GOT3 (cell line): ENCODE measurements around the gene FLNA.

Source experiments
- DNase-seq: peaks from one replicate; lab custom pipeline; 2025; ENCODE audit warnings: mixed read lengths; lab: John Stamatoyannopoulos, UW

The FLNA gene

GRCh38 chrX:154378059-154378798 is 3.8 kb upstream of the FLNA start:
- no peak for DNase-seq

- no peak for DNase-seq
Measured at GRCh38 chrX:154376774-154377173, 2.3 kb upstream of the FLNA start.

- DNase-seq = no peak
Measured at GRCh38 chrX:154375156-154375504, 696 bp upstream of the FLNA start.

DNA sequence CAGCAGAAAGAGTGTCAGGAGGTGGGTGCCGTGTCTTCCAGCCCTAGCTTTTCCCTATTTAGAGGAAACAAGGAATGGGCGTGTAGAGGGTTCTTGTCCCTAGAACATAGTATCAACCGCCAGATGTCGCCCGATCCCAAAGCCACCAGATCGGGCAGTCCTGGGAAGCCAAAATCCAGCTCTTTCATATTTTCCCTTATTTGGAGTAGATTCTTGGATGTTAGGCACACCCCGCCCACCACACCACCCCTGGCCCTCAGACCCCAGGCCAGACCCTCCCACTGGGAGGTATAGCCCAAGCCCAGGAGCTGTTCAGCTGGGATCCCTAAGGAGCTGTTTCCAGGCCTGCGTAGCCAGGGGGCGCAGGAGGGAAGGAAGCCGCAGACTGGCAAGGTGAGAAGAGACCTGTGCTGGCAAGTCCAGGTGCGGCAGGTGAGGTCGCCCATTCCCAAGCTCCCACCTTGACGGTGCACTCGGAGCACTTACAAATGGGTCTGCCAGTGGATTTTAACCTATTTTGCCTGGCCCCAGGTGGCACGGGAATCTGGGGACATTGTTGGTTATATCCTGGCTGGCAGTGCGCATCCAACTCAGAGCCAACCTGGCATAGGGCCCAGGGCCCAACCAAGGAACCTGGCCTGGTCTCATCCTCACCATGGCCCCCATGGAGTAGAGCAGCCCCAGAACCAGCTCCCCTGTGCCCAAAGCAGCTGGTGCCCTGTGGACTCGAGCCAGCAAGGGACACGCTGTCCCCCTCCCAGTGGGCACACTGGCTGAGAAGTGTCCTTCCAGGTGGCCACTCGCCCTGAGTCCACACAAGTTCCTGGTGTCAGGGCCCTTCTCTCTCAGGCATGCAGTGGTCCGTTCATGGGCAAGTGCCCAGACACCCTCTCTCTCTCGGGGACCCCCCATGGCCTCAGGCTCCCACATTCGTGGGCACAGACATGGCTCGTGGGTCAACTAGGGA is 811 bp downstream of the FLNA start:
- DNase-seq = no peak

- no peak for DNase-seq
Measured at GRCh38 chrX:154372612-154373022, 1.8 kb downstream of the FLNA start.

DNA sequence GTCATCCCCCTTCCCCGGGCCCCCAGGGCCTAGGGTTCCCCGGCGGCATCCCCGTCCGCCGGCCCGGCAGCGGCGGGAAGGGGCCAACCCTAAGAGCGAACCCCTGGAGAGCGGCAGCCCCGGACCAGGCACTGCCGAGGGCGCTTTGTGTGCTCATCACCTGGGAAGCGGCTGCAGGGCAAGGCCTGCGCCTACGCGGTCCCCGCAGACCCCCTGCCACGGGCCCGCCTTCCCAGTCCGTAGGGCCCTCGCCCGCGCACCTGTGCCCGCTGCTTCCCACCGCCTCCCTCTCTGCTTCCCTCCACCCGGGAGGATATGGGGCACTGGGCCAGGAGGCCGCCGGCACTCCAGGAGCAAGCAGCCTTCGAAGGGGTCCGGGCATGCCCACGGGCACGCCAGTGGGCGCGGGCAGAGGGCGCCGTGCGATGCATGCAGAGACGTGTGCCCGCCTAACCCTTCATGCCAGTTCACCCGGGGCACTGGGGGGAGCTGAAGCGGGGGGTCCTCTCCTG is 2.6 kb downstream of the FLNA start:
- DNase-seq = no peak

DNA sequence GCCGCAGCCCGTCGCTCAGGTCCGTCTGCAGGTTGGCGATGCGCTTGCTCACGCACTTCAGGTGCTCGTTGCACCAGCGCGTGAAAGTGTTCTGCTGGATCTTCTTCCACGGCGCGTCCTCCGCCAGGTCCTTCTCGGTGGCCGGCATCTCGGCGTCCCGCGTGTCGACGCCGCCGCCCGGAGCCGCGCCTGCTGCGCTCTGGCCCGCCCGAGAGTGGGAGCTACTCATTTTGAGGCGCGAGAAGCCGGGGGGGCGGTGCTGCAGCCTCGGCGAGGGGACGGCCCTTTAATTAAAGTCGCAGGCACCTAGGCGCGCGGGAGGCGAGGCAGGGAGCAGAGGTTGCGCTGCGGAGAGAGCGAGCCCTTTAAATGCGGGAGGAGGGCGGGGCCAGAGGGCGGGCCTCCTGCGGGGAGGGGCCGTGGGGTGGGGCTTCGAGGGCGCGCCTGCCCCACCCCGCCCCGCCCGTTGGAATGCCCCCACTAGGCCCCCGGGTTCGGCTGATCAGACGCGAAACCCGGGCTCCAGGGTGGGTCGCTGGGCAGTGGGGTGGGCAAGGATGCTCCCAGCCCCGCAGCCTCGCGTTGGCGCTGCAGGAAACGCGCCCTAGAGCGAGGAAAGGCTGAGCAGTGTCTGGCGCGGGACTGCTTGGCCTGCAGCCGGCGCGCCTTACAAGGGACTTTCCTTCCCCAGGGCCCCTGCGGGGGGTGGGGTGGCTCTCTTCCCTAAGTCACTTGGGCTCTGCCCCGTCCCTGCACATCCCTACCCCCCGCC is 3.2 kb downstream of the FLNA start:
- DNase-seq = peak; percentile 75

DNA sequence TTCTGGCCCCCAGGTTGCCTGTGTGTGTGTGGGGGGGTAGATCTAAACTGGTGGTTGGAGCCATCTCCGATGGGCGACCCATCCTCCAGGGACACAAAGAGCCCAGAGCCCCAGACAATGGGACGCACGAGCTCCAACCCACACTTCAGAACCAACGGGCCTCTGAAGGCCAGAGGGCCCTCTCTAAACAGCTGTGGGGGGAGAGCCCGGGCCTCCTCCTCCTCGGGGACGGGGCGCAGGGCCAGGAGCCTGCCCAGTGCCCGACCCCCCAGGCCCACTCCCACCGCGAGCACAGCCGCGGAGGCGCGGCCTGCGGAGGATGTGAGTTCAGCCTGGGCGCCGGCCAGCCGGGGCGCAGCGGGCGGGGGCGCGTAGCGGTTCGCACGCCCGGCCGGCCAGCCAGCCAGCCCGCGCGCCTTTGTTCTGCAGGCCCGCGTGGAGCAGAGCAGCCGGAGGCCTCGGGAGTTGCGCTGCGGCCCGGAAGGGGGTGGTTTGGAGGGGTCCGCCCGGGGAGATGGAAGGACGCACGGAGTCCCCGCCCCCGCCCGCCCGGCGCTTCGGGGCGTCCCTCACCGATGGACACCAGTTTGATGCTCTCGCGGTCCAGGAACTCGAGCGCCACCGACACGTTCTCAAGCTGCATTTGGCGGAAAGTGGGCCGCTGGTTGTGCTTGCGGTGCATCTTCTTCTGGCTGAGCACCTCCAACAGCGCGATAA is 4.0 kb downstream of the FLNA start:
- no peak for DNase-seq

GRCh38 chrX:154369449-154370299 is 4.8 kb downstream of the FLNA start:
- DNase-seq = peak; percentile 58

- peak; percentile 55 for DNase-seq
Measured at GRCh38 chrX:154368630-154369448, 5.6 kb downstream of the FLNA start.

- no peak for DNase-seq
Measured at GRCh38 chrX:154367474-154368308, 6.7 kb downstream of the FLNA start.

DNA sequence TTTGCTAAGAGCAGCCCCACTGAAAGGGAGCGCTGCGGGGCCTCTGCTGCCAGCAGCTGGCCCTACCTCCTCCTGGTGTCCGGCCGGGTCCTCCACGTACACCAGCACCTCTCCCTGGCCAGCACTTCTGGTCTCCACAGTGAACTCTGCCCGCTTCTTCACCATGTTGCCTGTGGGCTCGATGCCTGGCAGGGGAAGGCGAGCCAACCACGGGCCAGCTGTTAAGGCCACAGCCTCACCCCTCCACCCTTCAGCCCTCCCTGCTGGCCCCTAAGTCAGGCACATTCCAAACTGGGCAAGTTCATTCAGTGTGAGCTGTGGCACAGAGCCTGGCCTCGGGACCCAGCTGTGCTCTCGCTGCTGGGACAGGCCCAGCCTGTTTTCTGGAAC is 7.8 kb downstream of the FLNA start:
- no peak for DNase-seq

- no peak for DNase-seq
Measured at GRCh38 chrX:154365997-154366665, 8.3 kb downstream of the FLNA start.

DNA sequence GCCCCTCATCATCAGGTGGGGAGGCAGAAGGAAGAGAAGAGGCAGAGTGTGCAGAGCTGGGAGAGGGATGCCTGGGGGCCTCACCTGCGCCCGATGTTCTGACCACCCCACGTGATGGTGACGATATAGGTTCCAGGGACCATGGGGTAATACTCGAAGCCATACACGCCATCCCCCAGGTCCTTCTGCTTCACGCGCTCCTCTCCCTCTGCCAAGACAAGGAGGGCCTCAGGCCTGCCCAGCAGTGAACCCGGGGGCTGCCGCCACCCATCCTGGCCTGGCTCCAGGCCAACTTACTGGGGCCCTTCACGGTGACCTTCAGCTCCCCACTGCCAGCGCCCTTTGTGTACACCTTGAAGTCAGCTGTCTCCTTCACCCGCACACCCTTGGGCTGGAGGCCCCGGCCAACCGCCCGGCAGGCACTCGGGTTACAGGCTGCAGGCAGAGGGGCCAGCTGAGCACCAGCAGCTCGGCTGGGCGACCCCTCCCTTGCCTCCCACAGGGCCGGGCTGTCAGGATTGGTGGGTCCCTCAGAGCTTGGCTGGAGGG is 9.3 kb downstream of the FLNA start:
- no peak for DNase-seq

DNA sequence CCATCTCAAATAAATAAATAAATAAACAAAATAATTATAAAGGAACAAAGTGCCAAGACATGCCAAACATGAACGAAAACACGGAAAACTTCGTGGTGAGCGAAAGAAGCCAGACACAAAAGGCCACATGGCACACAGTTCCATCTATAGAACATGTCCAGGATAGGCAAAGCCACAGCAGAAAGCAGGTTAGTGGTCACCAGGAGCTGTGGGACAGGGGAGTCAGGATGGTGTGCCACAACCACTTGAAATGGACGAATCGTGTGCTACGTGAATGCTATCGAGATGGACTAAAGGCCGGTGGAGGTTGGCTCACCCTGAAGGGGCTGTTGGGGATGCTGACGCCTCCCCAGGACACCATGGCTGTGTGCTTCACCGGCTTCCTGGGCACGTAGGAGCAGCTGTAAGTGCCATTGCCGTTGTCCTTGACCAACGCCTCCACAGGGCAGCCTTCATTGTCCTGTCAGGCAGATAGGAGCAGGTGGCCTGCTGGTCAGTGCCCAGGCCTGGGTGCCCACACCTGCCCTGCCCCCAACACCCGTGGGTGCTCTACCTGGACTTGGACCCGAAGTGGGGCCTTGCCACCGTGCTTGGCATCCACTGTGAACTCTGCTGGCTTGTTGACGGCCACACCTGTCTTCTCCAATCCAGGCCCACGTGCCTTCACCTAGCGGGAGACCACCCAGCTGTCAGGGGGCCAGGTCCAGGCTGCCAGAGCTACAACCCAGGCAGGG is 10.6 kb downstream of the FLNA start:
- DNase-seq = no peak

DNA sequence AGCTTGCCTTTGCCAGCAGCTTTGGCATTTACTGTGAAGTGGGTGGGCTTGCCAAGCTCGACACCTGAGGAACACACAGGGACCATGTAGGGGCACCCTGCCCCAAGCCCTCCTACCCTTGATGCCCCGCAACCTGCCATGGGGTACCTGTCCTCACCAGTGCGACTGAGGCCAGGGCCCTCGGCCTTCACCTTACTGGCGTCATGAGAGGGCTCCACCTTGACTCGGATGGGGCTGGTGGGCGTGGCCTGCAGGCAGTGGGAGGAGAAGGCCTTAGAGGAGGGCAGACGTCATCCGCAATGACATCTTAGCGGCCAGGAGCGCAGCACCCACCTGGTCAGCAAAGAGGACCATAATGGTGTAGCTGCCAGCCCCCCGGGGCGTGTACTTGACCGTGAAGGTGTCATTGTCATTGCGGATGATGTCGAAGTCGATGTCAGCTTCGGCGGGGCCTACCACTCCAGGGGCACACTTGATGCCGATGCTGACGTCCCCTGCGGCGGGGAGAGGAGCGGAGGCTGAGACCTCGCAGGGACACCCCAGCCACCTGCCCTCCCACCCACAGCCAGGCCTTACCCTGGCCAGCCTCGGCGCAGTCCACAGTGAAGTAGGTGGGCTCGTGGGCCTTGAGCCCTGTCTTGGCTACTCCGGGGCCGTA is 12.2 kb downstream of the FLNA start:
- no peak for DNase-seq
